ENCODE data around the gene ALK.

DNA sequence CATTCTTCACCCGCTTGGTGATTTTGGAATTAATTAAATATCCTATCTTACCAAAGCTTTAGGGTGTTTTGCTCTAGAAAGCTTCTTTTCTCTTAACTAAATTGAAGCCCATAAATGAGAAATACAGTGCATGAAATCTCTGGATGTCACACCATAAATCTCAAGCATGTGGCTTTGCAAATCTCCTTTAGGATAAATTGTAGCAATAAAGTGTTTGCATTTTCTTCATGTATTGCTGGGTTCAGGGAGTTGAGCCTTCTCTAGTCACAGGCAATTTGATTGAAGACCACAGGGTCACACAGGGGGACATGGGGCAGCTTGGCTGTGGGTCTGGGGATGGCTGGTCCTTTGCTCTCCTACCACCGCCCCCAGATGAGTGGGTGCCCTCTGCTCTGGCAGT, 442.0 kb downstream of the ALK start:
- TF ChIP-seq, protein P1, sequence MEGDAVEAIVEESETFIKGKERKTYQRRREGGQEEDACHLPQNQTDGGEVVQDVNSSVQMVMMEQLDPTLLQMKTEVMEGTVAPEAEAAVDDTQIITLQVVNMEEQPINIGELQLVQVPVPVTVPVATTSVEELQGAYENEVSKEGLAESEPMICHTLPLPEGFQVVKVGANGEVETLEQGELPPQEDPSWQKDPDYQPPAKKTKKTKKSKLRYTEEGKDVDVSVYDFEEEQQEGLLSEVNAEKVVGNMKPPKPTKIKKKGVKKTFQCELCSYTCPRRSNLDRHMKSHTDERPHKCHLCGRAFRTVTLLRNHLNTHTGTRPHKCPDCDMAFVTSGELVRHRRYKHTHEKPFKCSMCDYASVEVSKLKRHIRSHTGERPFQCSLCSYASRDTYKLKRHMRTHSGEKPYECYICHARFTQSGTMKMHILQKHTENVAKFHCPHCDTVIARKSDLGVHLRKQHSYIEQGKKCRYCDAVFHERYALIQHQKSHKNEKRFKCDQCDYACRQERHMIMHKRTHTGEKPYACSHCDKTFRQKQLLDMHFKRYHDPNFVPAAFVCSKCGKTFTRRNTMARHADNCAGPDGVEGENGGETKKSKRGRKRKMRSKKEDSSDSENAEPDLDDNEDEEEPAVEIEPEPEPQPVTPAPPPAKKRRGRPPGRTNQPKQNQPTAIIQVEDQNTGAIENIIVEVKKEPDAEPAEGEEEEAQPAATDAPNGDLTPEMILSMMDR (IDR thresholded peaks at IDR 0.05), result no peak
- TF ChIP-seq POLR2A (IDR thresholded peaks at IDR 0.05), result no peak
- no peak for TF ChIP-seq EP300 (IDR thresholded peaks at IDR 0.05)
- TF ChIP-seq POLR2AphosphoS5 (IDR thresholded peaks at IDR 0.05), result no peak
